Measurements from ENCODE around the gene OTOG. TPM values are rescaled to one million over a fixed set of nuclear protein-coding genes. Genes with fewer than 3 reads are reported as not detected.

OTOG gene
- total RNA-seq, 4 donors from 2014 or later, result 0.09 TPM; not detected in 3

DNA sequence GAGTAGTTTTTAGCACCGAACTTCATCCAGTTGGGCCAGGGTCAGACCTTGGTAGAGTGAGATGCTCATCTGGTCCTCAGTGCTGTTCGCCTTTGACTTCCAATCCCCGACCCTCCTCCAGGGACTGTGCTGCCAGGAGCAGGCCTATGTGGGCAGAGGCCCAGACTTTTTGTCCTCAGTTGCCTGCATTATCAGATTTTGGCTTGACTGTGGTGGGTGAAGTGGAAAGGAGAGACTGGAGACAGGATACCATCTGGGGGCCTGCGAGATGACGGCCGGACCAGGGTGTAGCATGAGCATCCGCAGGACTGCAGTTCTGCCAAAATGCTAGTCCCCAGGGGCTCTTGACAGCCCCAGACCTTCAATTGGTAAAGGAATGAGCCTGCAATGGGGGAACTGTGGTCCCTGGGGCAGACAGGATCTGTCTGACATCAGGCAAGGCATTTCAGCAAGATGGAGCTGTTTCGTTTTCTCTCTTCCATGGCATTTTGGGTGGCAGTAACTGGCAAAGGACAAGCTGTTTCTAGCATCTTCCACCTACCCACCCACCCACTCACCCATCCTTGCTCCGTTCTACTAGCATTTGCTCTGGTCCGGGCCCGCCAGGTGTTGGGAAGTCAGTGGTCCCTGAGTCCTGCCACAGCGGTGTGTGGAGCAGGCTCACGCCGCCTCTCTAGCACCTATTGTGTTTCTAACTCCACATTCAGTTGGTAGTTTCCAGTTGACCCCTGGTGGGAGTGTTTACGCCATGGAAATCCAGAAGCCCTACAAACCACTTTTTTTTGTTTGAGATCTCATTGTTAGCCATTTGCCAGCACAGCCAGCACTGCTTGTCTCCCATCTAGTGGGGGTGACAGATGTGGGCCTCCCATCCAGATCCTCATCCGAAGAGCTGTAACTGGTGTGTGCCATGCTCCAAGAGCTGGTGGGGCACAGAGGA lies 53.5 kb downstream of the OTOG start:
- peak in 2 of 3 donors; percentile 9 to 36 for DNase-seq
- TF ChIP-seq, protein P1, sequence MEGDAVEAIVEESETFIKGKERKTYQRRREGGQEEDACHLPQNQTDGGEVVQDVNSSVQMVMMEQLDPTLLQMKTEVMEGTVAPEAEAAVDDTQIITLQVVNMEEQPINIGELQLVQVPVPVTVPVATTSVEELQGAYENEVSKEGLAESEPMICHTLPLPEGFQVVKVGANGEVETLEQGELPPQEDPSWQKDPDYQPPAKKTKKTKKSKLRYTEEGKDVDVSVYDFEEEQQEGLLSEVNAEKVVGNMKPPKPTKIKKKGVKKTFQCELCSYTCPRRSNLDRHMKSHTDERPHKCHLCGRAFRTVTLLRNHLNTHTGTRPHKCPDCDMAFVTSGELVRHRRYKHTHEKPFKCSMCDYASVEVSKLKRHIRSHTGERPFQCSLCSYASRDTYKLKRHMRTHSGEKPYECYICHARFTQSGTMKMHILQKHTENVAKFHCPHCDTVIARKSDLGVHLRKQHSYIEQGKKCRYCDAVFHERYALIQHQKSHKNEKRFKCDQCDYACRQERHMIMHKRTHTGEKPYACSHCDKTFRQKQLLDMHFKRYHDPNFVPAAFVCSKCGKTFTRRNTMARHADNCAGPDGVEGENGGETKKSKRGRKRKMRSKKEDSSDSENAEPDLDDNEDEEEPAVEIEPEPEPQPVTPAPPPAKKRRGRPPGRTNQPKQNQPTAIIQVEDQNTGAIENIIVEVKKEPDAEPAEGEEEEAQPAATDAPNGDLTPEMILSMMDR (IDR thresholded peaks at IDR 0.05), result no peak
- Histone ChIP-seq H3K36me3 (no peaks in the 10 kb centered on the region), H3K9me3 (no peaks in the 10 kb centered on the region), H3K4me1 (no peaks in the 10 kb centered on the region), H3K27ac (no peak overlapping the region), H3K27me3 (no peaks in the 10 kb centered on the region), H3K4me3 (no peak overlapping the region)

- Histone ChIP-seq H3K9me3 (no peaks in the 10 kb centered on the region), H3K4me1 (no peaks in the 10 kb centered on the region), H3K27ac (no peak overlapping the region), H3K4me3 (no peak overlapping the region), H3K36me3 (no peaks in the 10 kb centered on the region), H3K27me3 (no peaks in the 10 kb centered on the region)
- DNase-seq, result no peak
- no peak for TF ChIP-seq POLR2A (IDR thresholded peaks at IDR 0.05)
- TF ChIP-seq, protein P1 (IDR thresholded peaks at IDR 0.05), result no peak
These were observed 54.2 kb downstream of the OTOG start for GRCh38 chr11:17601256-17601671.

- Histone ChIP-seq H3K9me3 (no peaks in the 10 kb centered on the region), H3K4me3 (no peak overlapping the region), H3K27me3 (no peaks in the 10 kb centered on the region), H3K4me1 (no peaks in the 10 kb centered on the region), H3K36me3 (no peaks in the 10 kb centered on the region), H3K27ac (no peak overlapping the region)
- TF ChIP-seq, protein P1 (IDR thresholded peaks at IDR 0.05), result no peak
- TF ChIP-seq POLR2A (IDR thresholded peaks at IDR 0.05), result no peak
- no peak for DNase-seq
These were observed 54.6 kb downstream of the OTOG start for GRCh38 chr11:17601676-17602075.

- H3K36me3 ChIP-seq, result no peaks in the 10 kb centered on the region
- H3K9me3 ChIP-seq, result no peaks in the 10 kb centered on the region
- no peak for TF ChIP-seq POLR2A (IDR thresholded peaks at IDR 0.05)
- TF ChIP-seq, protein P1 (IDR thresholded peaks at IDR 0.05), result no peak
- no peaks in the 10 kb centered on the region for H3K4me1 ChIP-seq
- no peaks in the 10 kb centered on the region for H3K27me3 ChIP-seq
- H3K27ac ChIP-seq, result no peak overlapping the region
- DNase-seq, result peak in 1 of 3 donors; percentile 36
- H3K4me3 ChIP-seq, result no peak overlapping the region
These were observed 55.3 kb downstream of the OTOG start for GRCh38 chr11:17602105-17603001.

DNA sequence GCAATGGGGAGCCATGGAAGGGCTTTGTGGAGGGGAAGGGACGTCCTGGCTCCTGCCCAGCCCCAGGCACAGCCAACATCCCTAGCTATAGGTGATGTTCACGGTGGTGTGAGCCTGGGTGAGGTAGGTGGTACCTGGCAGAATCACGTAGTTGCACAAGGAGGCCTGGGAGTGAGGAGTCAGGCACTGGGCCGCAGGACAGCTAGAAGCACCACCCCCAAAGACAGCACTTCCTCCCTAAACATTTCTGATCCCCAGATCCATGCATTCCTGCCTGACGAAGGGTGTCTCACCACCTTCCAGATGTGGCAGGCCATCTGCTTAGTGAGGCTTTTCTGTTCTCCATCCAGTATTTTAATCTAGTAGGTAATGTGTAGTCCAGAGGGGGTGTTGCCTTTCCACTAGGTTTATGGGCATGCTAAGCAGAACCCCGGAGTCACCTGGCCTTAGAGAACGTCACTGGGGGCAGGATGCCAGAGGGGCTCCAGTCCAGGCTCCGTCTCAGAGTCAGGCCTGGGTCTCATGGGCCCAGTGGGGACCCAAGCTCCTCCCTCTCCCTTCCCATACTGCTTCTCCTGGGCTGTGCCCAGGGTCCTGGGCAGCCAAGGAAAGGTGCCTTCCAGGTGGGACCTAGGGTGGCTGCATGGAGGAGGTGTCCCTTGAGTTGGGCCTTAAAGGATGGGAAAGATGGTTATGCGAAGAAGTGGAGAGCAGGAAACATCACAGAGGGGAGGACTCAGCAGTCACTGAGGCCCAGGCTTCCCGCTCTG lies 56.2 kb downstream of the OTOG start:
- no peaks in the 10 kb centered on the region for H3K36me3 ChIP-seq
- TF ChIP-seq, protein P1 (IDR thresholded peaks at IDR 0.05), result no peak
- no peak for TF ChIP-seq POLR2A (IDR thresholded peaks at IDR 0.05)
- H3K9me3 ChIP-seq, result no peaks in the 10 kb centered on the region
- DNase-seq, result peak in 1 of 3 donors; percentile 6
- no peaks in the 10 kb centered on the region for H3K27me3 ChIP-seq
- H3K4me3 ChIP-seq, result no peak overlapping the region
- H3K27ac ChIP-seq, result no peak overlapping the region
- no peaks in the 10 kb centered on the region for H3K4me1 ChIP-seq

Data from Peyer's patch (tissue), 4 donors.